ENCODE results near the gene KLHL7. TPM values are rescaled to one million over a fixed set of nuclear protein-coding genes. Genes with fewer than 3 reads are reported as not detected.

The KLHL7 gene
- total RNA-seq, 1 experiment from 2014 or later, result 35.2 TPM

- H3K4me3 Mint-ChIP-seq (ENCODE audit: low read depth, unreplicated experiment), result no peak overlapping the region
- CTCF ChIA-PET, result interaction anchor here (0.5 to 0.8 kb wide), 2 partner anchors 15 to 17 kb away, joined by 3 read pairs; no protein-coding TSS in a partner anchor
- H3K36me3 Mint-ChIP-seq (ENCODE audit: insufficient read depth, unreplicated experiment), result no peaks in the 10 kb centered on the region
These were observed 108.2 kb downstream of the KLHL7 start for GRCh38 chr7:23213755-23214154.

GRCh38 chr7:23214423-23214822 is 108.8 kb downstream of the KLHL7 start:
- no peak for DNase-seq
- no peak overlapping the region for H3K4me3 Mint-ChIP-seq (ENCODE audit: low read depth, unreplicated experiment)
- H3K36me3 Mint-ChIP-seq (ENCODE audit: insufficient read depth, unreplicated experiment), result no peaks in the 10 kb centered on the region
- H3K9me3 Mint-ChIP-seq (ENCODE audit: low read depth, unreplicated experiment), result no peaks in the 10 kb centered on the region
- H3K4me1 Mint-ChIP-seq (ENCODE audit: low read depth, unreplicated experiment), result peaks cover 20% of the 10 kb centered on the region
- no TSS peak for BruUV-seq (replicated peaks)
- no peak overlapping the region for H3K27ac Mint-ChIP-seq (ENCODE audit: unreplicated experiment)
- intact Hi-C loops (cut with micrococcal nuclease; ENCODE audit: unreplicated experiment), result no loop called here
- H3K27me3 Mint-ChIP-seq (ENCODE audit: unreplicated experiment), result no peaks in the 10 kb centered on the region
- no peak for TF ChIP-seq CTCF (IDR thresholded peaks at IDR 0.05; ENCODE audit: unreplicated experiment)
- CTCF ChIA-PET, result interaction anchor here (0.5 to 0.8 kb wide), 2 partner anchors 15 to 299 kb away, joined by 3 read pairs; no protein-coding TSS in a partner anchor

More at GRCh38 chr7:23213755-23214154, 108.2 kb downstream of the KLHL7 start:
- H3K9me3 Mint-ChIP-seq (ENCODE audit: low read depth, unreplicated experiment), result no peaks in the 10 kb centered on the region
- H3K27me3 Mint-ChIP-seq (ENCODE audit: unreplicated experiment), result no peaks in the 10 kb centered on the region
- BruUV-seq (replicated peaks), result no TSS peak
- H3K4me1 Mint-ChIP-seq (ENCODE audit: low read depth, unreplicated experiment), result peaks cover 20% of the 10 kb centered on the region
- no peak for TF ChIP-seq CTCF (IDR thresholded peaks at IDR 0.05; ENCODE audit: unreplicated experiment)
- intact Hi-C loops (cut with micrococcal nuclease; ENCODE audit: unreplicated experiment), result no loop called here
- H3K27ac Mint-ChIP-seq (ENCODE audit: unreplicated experiment), result no peak overlapping the region
- DNase-seq, result no peak

- intact Hi-C loops (cut with micrococcal nuclease; ENCODE audit: unreplicated experiment), result no loop called here
- H3K4me3 Mint-ChIP-seq (ENCODE audit: low read depth, unreplicated experiment), result no peak overlapping the region
These were observed 109.4 kb downstream of the KLHL7 start for GRCh38 chr7:23214938-23215337.

GRCh38 chr7:23216021-23216420 is 110.4 kb downstream of the KLHL7 start:
- CTCF ChIA-PET, result no interaction called here
- peaks cover 20% of the 10 kb centered on the region for H3K4me1 Mint-ChIP-seq (ENCODE audit: low read depth, unreplicated experiment)
- intact Hi-C loops (cut with micrococcal nuclease; ENCODE audit: unreplicated experiment), result no loop called here
- no peak for DNase-seq
- no TSS peak for BruUV-seq (replicated peaks)
- no peak overlapping the region for H3K27ac Mint-ChIP-seq (ENCODE audit: unreplicated experiment)
- H3K9me3 Mint-ChIP-seq (ENCODE audit: low read depth, unreplicated experiment), result no peaks in the 10 kb centered on the region
- H3K36me3 Mint-ChIP-seq (ENCODE audit: insufficient read depth, unreplicated experiment), result no peaks in the 10 kb centered on the region
- no peak for TF ChIP-seq CTCF (IDR thresholded peaks at IDR 0.05; ENCODE audit: unreplicated experiment)
- no peak overlapping the region for H3K4me3 Mint-ChIP-seq (ENCODE audit: low read depth, unreplicated experiment)
- H3K27me3 Mint-ChIP-seq (ENCODE audit: unreplicated experiment), result no peaks in the 10 kb centered on the region

More at GRCh38 chr7:23214938-23215337, 109.4 kb downstream of the KLHL7 start:
- TF ChIP-seq CTCF (IDR thresholded peaks at IDR 0.05; ENCODE audit: unreplicated experiment), result no peak
- Mint-ChIP-seq H3K4me1 (ENCODE audit: low read depth, unreplicated experiment) (peaks cover 20% of the 10 kb centered on the region), H3K27me3 (ENCODE audit: unreplicated experiment) (no peaks in the 10 kb centered on the region), H3K27ac (ENCODE audit: unreplicated experiment) (no peak overlapping the region), H3K36me3 (ENCODE audit: insufficient read depth, unreplicated experiment) (no peaks in the 10 kb centered on the region), H3K9me3 (ENCODE audit: low read depth, unreplicated experiment) (no peaks in the 10 kb centered on the region)
- CTCF ChIA-PET, result interaction anchor here (0.5 to 0.8 kb wide), 3 partner anchors 14 to 513 kb away, joined by 3 read pairs; no protein-coding TSS in a partner anchor
- no peak for DNase-seq
- no TSS peak for BruUV-seq (replicated peaks)
